ENCODE results near the gene MT1H. TPM values are rescaled to one million over a fixed set of nuclear protein-coding genes. Genes with fewer than 3 reads are reported as not detected.

Gene MT1H
- total RNA-seq, 2 experiments from 2014 or later, result not detected

- no peak for TF ChIP-seq CTCF (IDR thresholded peaks at IDR 0.05)
- H3K4me1 Mint-ChIP-seq (ENCODE audit: low read depth), result peaks cover 9% of the 10 kb centered on the region
- Histone ChIP-seq H3K4me3 (ENCODE audit: low read length) (no peak overlapping the region), H3K27me3 (ENCODE audit: control insufficient read depth in 1 of 2, insufficient read depth in 2 of 2, low read length in 2 of 2) (no peaks in the 10 kb centered on the region), H3K27ac (ENCODE audit: low read depth in 1 of 2, low read length in 2 of 2) (no peak overlapping the region), H3K9me3 (ENCODE audit: control insufficient read depth in 1 of 2, insufficient read depth in 1 of 2, low read length in 2 of 2) (peaks cover 4 to 11% of the 10 kb centered on the region in 2 experiments), H3K36me3 (ENCODE audit: insufficient read depth, low read length) (no peaks in the 10 kb centered on the region), H3K4me1 (ENCODE audit: insufficient read depth, low read length) (peaks cover 3% of the 10 kb centered on the region)
- ChIA-PET POLR2A (interaction anchor here (1.0 to 2.5 kb wide), 11 partner anchors 26 to 188 kb away, joined by 3 to 17 read pairs (median 9); partner anchors contain the start of genes BBS2, MT2A and NUP93), CTCF (interaction anchor here (0.7 to 3.0 kb wide), 24 partner anchors 9 to 195 kb away, joined by 3 to 44 read pairs (median 4); partner anchors contain the start of genes BBS2, MT1X and MT2A)
- no peaks in the 10 kb centered on the region for H3K36me3 Mint-ChIP-seq (ENCODE audit: low read depth)
- H3K4me3 Mint-ChIP-seq, result no peak overlapping the region
- no peaks in the 10 kb centered on the region for H3K9me3 Mint-ChIP-seq
- no peaks in the 10 kb centered on the region for H3K27me3 Mint-ChIP-seq
- DNase-seq (no peak), ATAC-seq (ENCODE audit: poor library complexity) (no peak)
- intact Hi-C loops (cut with DNase I, micrococcal nuclease), result loop anchor here (2.0 to 10.0 kb wide), 6 partner anchors 19 to 989 kb away; partner anchors contain the start of genes AMFR (in 1 of the 2) and MT1X (in 1 of the 2)
- H3K27ac Mint-ChIP-seq, result no peak overlapping the region
These were observed 31.9 kb downstream of the MT1H start for GRCh38 chr16:56701534-56701933.

- CTCF ChIA-PET, result interaction anchor here (0.8 to 3.0 kb wide), 7 partner anchors 60 to 252 kb away, joined by 3 to 44 read pairs (median 15); partner anchors contain the start of genes MT2A, NUDT21 and OGFOD1
- H3K36me3 ChIP-seq (ENCODE audit: insufficient read depth, low read length), result no peaks in the 10 kb centered on the region
These were observed 33.2 kb downstream of the MT1H start for GRCh38 chr16:56702836-56703235.

More at GRCh38 chr16:56702836-56703235, 33.2 kb downstream of the MT1H start:
- H3K4me3 Mint-ChIP-seq, result no peak overlapping the region
- Histone ChIP-seq H3K27me3 (ENCODE audit: control insufficient read depth in 1 of 2, insufficient read depth in 2 of 2, low read length in 2 of 2) (no peaks in the 10 kb centered on the region), H3K4me3 (ENCODE audit: low read length) (no peak overlapping the region), H3K27ac (ENCODE audit: low read depth in 1 of 2, low read length in 2 of 2) (no peak overlapping the region), H3K9me3 (ENCODE audit: control insufficient read depth in 1 of 2, insufficient read depth in 1 of 2, low read length in 2 of 2) (peaks cover 0 to 1% of the 10 kb centered on the region in 2 experiments), H3K4me1 (ENCODE audit: insufficient read depth, low read length) (peaks cover 5% of the 10 kb centered on the region)
- H3K4me1 Mint-ChIP-seq (ENCODE audit: low read depth), result peaks cover 9% of the 10 kb centered on the region
- no peak overlapping the region for H3K27ac Mint-ChIP-seq
- H3K9me3 Mint-ChIP-seq, result no peaks in the 10 kb centered on the region
- ATAC-seq (ENCODE audit: poor library complexity) (no peak), DNase-seq (no peak)
- no peaks in the 10 kb centered on the region for H3K36me3 Mint-ChIP-seq (ENCODE audit: low read depth)
- POLR2A ChIA-PET, result interaction anchor here (0.6 to 2.5 kb wide), 2 partner anchors 10 to 99 kb away, joined by 3 to 9 read pairs; no protein-coding TSS in a partner anchor
- intact Hi-C loops (cut with DNase I, micrococcal nuclease), result loop anchor here (1.0 to 10.0 kb wide), 10 partner anchors 27 to 991 kb away; partner anchors contain the start of genes AMFR (in 1 of the 2) and NUP93 (in 1 of the 2)
- H3K27me3 Mint-ChIP-seq, result no peaks in the 10 kb centered on the region
- no peak for TF ChIP-seq CTCF (IDR thresholded peaks at IDR 0.05)

All from CD4-positive, alpha-beta T cell (primary cell).